GM10847 (cell line): Measurements from ENCODE around the gene WSCD2.

Experiments used
- POLR2A ChIP-seq: IDR thresholded peaks from 2 replicates; pipeline ENCODE4 v1.6.1; 2011; ENCODE audit not compliant: insufficient read length; ENCODE audit errors: extremely low read depth

The WSCD2 gene

DNA sequence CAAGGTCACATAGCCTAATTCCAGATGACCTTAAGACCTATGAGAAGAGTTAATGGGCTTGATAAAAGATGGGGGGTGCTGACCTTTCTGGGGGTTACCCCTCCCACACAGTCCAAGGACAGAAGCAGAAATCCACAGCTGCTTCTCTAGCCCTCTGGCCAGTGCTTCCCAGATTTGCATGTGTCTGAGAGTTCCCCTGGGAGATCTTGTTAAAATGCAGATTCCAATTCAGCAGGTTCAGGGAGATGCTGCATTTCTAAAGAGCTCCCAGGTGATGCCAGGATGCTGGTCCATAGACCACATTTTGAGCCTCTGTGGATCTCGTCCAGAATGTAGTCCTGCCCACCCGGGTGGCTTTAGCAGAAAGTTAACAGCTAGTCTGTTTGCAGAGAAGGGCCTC lies 82.1 kb downstream of the WSCD2 start:
- TF ChIP-seq POLR2A: no peak

DNA sequence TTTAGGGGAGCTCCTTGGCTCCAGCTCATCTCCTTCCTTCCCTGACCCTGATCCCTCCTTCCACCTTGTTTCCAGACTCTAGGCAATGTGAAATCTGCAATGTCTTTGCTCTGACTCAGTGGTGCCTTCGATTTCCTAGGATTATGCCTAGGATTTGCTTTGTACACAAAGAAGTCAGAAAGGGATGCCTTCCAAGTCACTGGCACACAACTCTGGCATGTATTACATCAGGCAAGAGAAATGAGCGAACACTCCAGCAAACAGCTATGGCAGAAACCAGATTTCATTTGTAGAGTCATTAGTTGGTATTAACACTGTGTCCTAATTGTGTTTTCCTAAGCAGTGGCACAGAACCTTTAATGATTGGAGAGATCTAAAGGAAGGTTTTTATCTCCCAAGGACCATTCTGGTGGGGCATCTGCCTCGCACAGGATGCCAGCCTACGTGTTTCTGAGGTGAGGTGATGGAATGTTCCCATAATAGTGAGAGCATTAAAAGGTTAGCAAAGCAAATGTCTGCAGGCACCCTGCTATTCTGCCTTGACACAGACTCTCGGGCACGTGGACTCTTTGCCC lies 84.9 kb downstream of the WSCD2 start:
- TF ChIP-seq POLR2A: no peak

DNA sequence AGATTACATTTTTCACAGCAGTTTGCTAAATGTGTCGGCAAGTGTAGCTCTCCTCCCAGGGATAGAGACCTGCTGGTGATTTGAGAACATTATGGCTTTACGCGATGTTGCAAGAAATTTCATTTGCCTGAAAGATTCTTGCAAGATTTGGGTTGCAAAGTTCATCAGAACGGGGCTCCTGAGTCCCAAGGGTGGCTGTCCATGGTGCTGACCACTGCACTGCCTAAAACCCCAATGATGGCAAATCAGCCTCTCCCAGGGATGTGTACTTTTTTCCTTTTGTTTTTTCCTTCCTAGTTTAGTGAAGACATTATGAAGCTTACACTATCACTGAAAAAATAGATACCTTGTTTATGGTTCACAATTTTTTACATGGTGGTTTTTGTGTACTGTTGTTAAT lies 85.4 kb downstream of the WSCD2 start:
- no peak for TF ChIP-seq POLR2A

DNA sequence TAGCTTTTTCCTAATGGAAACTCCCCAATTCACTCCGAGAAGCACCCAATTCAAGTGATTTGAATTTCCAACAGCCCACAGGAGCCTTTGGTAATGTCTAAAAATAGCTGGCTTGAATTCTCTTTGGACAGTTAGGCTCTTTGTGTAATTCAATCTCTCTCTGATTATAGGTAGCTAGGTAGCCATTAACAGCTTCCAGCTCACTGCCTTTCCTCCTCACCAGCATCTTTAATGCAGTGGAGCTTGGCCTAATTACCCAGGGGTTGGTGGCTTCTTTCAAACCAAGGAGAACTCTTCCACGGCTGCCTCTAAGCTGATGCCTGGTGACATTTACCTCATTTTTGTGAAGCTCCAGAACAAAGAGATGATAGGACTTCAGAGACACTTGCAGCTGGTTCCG lies 86.4 kb downstream of the WSCD2 start:
- TF ChIP-seq POLR2A: no peak

DNA sequence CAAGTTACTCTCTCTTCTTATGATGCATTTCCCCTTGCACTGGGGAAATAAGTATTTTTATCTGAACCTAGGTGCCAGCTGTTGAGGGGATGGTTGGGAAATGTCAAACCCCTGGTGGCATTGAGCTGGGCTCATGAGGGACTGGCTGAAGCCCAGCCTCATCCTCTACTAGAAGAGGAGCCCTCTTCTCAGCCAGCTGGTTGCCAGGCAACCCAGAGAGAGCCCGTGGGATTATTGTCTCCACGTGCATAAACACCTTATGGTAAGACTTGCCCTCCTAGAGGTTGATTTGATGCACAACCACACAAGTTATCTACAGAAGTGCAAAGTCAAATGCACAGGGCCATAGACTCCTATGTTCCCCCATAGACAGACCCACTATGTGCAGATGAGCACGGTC lies 89.8 kb downstream of the WSCD2 start:
- TF ChIP-seq POLR2A: no peak

DNA sequence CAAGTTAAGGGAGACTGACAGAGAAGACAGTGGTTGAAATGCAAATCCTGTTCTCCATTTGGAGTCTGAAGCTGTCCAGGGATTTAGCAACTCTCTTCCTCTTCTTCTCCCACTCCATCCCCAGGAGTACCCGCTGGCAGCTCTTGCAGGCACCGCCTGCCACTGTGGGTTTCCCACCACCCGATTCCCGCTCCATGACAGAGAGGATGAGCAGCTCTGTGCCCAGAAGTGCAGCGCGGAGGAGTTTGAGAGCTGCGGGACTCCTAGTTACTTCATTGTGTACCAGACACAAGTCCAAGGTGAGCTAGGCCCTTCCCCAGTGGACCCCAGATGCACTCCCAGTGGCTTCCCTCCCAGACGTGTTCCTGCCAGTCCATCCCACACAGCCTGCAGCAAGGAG lies 97.8 kb downstream of the WSCD2 start:
- no peak for TF ChIP-seq POLR2A

DNA sequence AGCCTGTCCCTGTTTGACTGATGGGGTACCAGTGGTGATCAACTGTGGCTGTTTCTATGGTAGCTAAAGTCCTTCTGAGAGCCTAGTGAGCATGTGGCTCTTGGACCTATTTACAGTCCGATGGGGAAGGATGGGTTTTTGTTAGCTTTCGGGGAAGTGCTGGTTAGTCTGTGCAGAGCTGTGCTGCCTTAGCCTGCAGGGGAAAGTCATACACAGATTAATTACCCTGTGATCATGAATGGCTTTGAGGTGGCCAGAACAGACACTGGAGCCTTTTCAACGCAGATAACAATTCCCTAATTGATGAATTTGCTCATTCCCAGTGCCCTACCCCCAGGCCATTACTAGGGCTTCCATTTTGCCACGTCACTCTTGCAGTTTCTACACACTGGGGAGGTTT lies 99.7 kb downstream of the WSCD2 start:
- no peak for TF ChIP-seq POLR2A

DNA sequence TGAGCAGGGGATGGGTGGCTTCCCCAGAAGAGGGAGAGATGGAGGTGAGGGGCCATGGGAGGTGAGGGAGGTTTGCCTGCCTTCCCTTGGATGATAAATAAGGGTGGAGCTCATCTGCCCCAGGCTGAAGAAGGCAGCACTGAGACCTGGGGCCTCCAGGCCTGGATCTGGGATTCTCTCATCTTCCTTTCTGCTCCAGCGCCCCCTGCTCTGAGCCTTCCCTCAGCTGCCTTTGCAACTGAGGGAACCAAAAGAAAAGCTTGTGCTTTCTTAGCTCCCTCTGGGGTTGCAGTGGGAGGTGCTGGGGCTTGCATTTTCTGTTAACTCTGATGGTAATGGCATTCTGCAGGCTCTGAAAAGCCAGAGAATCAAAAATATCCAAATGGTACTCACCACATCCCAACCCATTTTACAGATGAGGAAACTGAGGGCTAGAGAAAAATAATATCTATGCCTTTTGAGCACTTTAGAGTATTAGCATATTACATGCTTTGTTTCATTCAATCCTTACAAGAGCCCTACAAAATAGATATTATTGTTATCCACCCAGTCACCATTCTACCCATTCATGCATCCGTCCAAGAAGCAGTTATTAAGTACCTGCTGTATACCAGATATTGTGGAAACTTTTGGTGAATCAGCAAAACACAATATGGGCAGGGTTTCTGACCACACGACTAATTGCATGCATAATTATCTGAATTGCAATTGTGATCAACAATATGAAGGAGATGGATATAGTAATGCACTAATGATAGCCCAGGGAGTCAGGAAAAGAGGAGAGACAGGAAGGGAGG lies 102.2 kb downstream of the WSCD2 start:
- TF ChIP-seq POLR2A: no peak

DNA sequence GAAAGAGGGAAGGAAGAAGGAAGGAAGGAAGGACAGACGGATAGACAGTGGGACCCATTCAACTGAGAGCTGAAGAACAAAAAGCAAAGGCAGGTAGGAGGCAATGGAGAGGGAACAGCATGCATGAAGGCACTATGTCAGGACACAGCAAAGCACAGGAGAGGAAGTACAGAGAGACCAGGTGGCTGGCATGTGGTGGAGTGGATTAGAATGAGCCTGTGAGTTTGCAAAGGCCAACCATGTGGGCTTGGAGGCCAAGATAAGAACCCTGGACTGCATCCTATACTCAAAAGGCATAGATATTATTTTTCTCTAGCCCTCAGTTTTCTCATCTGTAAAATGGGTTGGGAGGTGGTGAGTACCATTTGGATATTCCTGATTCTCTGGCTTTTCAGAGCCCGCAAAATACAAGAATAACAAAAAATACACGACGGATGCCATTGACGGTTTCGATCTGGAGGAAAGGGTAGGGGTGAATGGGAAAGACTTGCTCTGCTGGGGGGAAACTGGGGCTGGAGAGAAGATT lies 102.9 kb downstream of the WSCD2 start:
- TF ChIP-seq POLR2A: no peak

DNA sequence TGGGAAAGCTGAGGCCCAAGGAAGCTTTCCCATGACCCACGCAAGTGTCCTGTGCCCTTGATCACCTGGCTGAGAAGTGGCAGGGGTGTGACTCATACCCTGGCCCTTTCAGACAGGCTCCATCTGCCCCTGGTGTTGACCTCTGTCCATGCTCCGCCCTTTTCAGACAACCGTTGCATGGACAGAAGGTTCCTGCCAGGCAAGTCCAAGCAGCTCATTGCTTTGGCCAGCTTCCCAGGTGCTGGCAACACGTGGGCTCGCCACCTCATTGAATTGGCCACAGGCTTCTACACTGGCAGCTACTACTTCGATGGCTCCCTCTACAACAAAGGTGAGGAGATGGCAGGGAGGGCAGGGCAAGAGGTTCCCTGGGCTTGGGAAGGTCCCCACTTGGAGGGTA lies 103.5 kb downstream of the WSCD2 start:
- no peak for TF ChIP-seq POLR2A

DNA sequence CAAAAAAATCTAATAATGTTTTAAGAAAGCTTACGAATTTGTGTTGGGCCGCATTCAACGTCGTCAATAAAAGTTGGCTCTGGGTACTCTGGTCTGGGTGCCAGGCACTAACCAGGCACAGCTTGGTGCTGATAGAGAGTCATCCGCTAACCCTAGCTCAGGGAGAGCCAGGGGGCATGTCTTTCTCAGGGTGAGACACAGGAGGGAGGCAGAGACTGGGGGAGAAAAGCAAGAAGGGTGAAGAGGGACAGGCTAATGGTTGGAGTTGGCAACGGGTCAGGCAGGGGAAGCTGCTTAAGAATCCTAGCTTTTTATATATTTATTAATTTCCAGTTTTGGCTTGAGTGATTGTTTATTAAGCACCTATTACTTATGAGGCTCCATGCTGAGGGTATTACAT lies 105.1 kb downstream of the WSCD2 start:
- TF ChIP-seq POLR2A: no peak

DNA sequence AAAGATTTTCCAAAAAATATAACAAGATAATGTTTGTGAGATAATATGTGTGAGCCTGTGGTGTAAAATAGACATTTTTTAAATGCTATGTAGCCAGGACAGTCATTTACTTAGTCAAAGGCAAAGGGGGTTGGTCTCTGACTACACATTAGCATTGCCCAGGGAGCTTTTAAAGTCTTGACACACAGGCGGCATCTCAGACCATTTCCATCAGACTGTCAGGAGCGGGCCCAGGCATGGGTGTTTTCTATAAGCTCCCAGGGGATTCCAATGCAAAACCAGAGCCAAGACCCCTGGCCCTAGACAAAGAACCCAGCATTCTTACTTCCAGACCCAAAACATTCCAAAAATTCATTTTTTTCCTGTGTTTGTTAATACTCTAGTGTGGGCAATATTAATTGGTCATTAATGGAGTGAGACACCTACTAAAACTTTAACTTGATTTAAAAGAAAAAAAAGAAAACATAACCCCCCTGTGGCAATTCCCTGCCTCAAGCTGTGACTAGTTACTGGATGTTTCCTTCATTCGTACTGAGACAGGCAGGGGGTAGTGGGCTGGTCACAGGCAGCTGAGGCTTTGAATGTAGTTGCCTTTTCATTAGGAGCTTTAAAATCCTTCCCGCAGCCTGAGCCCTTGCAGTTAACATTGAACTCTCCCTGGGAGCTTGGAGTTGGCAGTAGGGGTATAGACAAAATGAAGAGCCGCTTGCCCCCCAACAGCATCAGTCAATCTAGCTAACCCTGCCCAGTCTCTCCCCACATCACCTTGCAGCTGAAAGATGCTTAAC lies 106.3 kb downstream of the WSCD2 start:
- no peak for TF ChIP-seq POLR2A

DNA sequence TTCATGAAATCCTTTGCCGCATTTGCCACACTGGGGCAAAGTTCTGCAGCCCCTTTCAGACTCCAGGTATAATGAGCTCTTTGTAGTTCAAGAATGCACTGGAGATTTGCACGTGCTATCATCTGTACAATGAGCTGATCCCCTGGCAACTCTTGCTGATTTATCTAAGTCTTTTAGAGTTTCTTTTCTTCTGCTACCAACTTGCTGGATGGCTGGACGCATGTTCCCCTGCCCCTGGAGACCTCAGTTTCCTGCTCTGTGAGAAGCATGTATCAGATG lies 106.8 kb downstream of the WSCD2 start:
- no peak for TF ChIP-seq POLR2A

DNA sequence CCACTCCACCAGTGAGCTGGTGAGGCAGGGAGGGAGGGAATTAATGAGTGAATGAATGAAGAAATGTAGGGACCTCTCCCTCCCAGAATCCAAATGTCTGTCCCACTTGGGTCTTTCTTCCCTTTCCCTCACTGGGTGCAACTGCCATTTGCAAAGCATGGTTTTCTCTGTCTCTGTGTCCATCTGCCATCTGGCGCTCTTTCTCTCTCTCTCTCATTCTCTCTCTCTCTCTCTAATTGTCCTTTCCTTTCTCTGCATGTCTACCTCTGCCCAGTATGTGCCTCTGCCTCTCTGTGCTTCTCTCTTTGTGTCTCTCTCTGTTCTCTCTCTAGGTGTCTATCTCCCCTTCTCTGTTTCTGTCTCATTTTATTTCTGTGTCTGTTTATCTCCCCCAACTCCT lies 107.3 kb downstream of the WSCD2 start:
- TF ChIP-seq POLR2A: no peak

DNA sequence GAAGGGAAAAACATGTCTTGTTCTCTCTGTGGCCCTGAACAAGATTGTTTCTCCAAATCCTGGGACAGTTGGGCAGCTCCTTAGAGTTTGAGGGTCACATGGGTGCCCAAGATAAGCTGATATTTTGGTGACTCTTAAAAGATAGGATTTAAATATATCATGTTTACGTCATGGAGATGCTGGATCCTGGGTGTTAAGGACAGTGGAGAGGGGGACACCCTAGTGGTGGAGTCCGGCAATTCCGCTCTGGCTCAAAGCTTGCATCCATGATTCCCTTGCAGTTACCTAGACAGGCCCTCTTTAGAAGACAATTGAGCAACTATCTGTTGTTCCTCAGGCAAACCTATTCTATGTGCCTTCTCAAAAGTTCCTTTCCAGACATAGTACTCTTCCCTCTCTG lies 108.2 kb downstream of the WSCD2 start:
- no peak for TF ChIP-seq POLR2A

DNA sequence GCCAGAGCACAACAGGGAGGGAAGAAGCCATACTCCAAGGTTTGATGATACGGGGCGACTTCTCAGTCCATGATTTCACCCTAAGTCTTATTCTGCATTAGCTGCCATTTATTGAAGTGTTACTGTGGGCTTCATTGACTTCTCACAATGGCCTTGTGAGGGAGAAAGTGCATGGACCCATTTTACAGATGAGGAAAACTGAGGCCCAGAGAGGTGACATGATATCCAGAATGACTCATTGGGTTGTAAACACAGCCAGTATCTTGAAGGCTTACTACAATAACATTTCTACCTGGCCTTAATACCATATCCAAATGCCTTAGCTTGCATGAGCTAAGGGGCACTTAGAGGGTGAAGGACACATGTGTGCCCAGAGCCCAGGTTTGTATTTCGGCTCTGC lies 109.4 kb downstream of the WSCD2 start:
- no peak for TF ChIP-seq POLR2A
